GM21619 (cell line): Measurements from ENCODE around the gene UBE2I.

Experiments used
- ATAC-seq: cut with Tn5 transposase; IDR thresholded peaks from one replicate; pipeline ENCODE4 v1.9.1; 2021; ENCODE audit not compliant: unreplicated experiment

The UBE2I gene

DNA sequence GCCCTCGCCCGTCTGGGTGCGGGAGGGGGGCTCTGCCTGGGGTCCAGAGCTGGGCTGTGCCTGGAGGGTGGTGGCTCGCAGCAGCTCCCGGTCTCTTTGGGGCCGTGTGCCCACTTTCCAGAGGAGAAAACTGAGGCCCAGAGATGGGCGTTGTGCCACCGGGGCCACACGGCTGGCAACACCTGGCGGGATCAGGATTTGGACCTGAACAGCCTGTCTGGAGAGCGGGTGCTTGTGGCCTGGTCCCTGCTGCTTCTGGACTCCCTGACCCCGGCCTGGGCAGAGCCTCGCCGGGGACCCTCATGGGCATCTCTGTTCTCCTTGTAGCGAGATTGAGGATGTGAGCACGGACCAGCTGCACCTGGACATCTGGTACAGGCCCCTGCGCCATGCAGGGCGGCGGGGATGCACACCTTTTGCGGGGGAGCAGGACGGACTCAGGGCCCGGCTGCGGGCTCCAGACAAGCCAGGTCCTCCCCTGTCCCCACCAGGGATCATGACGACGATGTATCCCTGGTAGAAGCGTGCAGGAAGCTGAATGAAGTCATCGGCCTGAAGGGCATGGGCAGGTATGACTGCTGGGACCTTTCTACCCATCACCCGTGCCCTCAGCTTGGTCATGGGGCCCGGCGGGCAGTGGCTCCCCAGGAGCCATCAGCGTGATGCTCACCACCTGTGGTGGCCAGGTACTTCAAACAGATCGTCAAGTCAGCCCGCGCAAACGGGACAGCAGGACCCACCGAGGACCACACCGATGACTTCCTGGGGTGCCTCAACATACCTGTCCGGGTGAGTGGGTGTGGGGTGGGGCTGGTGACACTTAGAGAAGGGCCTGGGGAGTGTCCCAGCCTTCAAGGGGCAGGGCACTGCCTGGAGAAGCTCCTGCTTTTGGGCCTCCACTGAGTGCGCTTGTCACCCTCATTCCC lies 32.3 kb downstream of the UBE2I start:
- no peak for ATAC-seq

GRCh38 chr16:1342526-1343427 lies 33.3 kb downstream of the UBE2I start:
- peak; percentile 91 for ATAC-seq

GRCh38 chr16:1343428-1344242 lies 34.2 kb downstream of the UBE2I start:
- ATAC-seq = no peak

DNA sequence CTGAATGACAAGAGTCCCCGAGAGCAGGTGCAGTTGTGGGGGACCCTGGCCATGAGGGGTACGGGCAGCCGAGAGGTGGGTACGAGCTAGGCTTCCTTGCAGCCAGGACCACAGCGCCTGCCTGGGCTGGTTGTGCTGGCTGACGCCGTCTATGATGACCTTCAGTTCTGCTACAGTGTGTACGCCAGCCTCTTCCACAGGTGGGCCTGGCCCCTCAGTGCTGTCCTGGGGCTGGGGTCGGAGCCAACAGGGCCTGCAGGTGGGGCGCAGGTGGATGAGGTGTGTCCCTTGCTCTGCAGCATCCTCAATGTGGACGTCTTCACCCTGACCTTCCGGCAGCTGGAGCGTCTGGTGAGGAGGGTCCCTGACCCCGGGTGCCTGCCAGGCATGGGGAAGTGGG lies 35.1 kb downstream of the UBE2I start:
- no peak for ATAC-seq

- ATAC-seq = no peak
These were observed 35.7 kb downstream of the UBE2I start for GRCh38 chr16:1345087-1345486.

DNA sequence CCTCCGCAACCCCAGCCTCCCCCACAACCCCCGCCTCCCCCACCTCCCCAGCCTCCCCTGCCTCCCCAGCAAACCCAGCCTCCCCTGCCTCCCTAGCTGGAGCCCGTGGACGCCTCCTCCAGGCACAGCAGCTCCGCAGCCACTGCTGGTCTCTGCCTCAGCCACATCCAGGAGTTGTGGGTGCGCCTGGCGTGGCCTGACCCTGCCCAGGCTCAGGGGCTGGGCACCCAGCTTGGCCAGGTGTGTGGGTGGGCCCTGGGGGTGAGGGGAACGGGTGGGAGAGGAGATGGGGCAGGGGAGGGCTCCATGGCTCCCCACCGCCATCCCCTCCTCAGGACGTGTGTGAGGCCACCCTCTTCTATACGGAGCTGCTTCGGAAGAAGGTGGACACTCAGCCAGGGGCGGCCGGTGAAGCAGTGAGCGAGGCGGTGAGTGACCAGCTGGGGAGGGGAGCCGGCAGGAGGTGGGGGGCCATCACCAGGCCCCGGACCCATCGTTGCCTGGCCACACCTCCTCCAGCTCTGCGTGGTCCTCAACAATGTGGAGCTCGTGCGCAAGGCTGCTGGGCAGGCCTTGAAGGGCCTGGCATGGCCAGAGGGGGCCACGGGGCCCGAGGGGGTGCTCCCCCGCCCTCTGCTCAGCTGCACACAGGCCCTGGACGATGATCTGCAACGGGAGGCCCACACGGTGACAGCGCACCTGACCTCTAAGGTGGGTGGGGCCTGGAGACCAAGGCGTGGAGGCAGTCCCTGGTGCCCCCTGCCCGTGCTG lies 36.4 kb downstream of the UBE2I start:
- no peak for ATAC-seq

DNA sequence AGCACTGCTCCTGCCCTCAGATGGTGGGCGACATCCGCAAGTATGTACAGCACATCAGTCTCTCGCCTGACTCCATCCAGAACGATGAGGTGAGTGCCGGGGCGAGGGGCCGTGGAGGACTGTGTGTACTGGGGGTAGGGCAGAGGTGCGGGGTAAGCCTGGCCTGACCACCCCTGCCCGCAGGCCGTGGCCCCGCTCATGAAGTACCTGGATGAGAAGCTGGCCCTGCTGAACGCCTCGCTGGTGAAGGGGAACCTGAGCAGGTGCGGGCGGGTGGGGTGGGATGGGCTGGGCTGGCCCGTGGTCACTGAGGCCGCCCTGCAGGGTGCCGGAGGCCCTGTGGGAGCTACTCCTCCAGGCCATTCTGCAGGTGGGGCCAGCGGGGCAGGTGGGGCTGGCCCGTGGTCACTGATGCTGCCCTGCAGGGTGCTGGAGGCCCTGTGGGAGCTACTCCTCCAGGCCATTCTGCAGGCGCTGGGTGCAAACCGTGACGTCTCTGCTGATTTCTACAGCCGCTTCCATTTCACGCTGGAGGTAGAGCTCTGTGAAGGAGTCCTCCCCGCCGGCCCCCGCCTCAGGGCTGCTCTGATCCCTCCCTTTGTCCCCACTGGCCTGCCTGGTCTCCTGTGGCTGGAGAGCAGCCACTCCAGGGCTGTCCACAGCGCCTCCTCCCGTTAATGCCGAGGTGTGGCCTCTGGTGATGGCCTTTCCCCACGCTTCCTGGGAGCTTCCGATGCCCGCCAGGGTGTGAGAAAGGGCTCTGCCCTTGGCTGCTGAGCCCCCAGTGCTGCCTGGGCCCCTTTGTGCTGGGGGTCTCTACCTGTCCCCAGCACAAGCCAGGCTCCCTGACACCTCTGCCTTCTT lies 37.2 kb downstream of the UBE2I start:
- ATAC-seq = no peak

DNA sequence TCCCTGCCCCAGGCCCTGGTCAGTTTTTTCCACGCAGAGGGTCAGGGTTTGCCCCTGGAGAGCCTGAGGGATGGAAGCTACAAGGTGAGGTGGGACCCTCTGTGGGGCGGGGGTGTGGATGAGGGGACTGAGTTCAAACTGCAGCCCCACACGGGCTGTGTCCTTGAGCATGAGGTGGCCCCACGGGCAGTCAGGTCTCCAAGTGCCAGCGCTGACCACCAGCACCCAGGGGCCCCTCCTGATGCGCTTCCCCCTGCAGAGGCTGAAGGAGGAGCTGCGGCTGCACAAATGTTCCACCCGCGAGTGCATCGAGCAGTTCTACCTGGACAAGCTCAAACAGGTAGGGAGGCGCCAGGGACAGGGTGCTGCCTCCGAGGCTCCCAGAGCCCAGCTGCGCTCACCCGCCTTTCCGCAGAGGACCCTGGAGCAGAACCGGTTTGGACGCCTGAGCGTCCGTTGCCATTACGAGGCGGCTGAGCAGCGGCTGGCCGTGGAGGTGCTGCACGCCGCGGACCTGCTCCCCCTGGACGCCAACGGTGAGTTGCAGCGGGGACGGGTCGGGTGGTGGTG lies 37.9 kb downstream of the UBE2I start:
- no peak for ATAC-seq

DNA sequence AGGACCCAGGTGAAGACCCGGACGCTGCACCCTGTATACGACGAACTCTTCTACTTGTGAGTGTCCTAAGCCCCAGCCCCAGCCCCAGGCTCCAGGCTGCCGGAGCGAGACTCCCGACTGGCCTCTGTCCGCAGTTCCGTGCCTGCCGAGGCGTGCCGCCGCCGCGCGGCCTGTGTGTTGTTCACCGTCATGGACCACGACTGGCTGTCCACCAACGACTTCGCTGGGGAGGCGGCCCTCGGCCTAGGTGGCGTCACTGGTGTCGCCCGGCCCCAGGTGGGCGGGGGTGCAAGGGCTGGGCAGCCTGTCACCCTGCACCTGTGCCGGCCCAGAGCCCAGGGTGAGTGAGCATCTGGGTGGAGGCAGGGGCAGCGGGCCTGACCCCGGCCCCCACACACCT lies 38.5 kb downstream of the UBE2I start:
- no peak for ATAC-seq

DNA sequence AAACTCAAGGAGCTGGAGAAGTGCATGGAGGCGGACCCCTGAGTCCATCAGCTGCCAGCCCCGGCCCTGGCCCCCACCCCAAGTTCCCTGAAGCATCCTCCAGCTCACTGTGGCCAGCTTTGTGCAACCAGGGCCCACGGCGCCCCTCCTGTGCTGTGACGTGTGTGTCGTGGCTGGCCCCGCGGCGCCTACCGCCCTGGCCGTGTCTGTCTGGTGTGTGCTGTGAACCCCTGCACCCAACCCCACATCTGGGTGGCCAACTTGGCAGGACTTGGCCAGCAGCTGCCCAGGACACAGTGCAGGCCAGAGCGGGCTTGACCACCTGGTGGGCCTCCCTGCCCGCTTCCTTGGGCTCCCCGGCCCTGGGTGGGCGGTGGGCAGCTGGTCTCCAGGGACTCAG lies 39.0 kb downstream of the UBE2I start:
- ATAC-seq = no peak

- ATAC-seq = no peak
These were observed 39.5 kb downstream of the UBE2I start for GRCh38 chr16:1348926-1349325.

GRCh38 chr16:1349351-1349750 lies 39.9 kb downstream of the UBE2I start:
- no peak for ATAC-seq

DNA sequence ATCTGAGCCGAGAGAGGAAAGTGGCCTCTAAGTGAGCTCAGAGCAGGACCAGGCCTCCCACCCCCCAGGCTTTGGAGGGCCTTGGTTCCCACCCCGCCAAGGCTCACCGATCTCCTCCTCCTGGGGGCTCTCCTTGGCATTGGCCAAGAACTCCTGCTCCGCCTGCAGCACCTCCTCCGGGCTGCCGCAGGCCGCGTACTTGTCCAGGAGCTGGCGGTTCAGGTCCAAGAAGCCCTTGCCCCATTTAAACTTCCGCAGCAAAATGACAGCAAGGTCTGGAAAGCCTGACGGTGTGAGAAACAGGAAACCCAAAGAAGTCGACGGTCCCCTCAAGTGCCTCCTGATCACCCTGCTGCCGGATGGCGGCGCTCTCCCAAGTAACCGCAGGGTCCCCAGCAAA lies 40.5 kb downstream of the UBE2I start:
- ATAC-seq = no peak

GRCh38 chr16:1350691-1351090 lies 41.3 kb downstream of the UBE2I start:
- no peak for ATAC-seq

DNA sequence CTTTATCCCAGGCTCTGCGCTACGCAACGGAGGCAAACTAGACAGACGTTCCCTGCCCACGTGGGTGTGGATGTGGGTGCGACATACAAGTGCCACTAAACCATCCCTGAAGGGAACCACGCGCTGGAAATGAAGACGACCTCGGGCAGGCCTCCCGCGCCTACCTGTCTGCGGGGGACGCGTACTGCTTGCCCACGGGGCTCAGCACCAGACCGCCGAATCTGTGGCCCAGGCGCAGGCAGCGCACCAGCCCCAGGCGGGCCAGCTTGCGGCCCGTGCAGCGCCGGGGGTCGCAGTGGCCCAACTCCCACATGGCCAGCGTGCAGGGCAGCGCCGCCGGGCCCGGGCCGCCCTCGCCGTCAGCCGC lies 41.8 kb downstream of the UBE2I start:
- ATAC-seq = peak; percentile 18

DNA sequence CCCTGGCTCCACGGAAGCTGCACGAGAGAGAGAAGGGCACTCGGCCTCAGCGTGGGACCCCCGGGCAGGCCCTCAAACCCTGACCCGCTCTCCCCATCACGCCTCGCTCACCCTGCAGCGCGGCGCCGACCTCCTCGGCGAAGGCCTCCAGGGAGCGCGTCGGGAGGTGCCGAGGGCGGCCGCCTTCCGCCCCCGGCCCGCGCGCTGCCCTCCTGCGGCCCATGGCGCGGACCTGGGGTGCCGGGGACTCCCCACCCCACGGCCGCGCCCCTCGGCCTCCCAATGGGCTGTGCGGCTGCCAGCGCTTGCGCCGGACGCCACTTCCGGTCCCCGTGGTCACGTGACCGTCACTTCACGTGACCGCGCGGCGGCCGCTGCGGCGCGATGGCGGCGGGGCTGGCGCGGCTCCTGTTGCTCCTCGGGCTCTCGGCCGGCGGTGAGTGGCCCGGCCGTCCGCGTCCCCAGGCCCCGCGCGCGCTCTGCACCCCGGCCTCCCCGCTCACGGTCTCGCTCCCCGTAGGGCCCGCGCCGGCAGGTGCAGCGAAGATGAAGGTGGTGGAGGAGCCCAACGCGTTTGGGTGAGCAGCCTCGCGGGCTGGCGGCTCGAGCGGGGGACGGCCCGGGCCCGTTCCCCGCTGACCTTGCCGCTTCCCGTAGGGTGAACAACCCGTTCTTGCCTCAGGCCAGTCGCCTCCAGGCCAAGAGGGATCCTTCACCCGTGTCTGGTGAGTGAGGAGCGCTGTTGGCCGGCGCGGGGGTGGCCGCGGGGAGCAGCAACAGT lies 42.3 kb downstream of the UBE2I start, which contains the start of the genes GNPTG and TSR3:
GNPTG (plus strand) TSS at position 350 of the 781 bp plus-strand sequence; CDS start at position 385, 35 bp downstream.
TSR3 (minus strand) TSS at position 297 of the 781 bp plus-strand sequence; CDS start at position 223, 74 bp downstream.
- ATAC-seq = peak; percentile 55

- ATAC-seq = no peak
These were observed 45.5 kb downstream of the UBE2I start for GRCh38 chr16:1354815-1355540.
